OCI-LY7 (cell line): Measurements from ENCODE around the gene SYNJ2. TPM values are rescaled to one million over a fixed set of nuclear protein-coding genes. Genes with fewer than 3 reads are reported as not detected.

Experiments used
- BruUV-seq: library from RNA; stranded (reverse); fragments of 400-500 nt; replicated peaks from 2 replicates; lab custom pipeline; 2021; lab: Mats Ljungman, UMichigan
- CTCF ChIA-PET: fragments of 300-600 bp; sonication (Branson Sonifier 250); formaldehyde crosslinking; loops from one replicate; lab custom pipeline; 2022; ENCODE audit warnings: antibody characterized with exemption; ENCODE audit not compliant: unreplicated experiment; lab: Charles Lee
- POLR2A ChIA-PET: fragments of 300-600 bp; sonication (Branson Sonifier 250); formaldehyde crosslinking; loops from one replicate; lab custom pipeline; 2022; ENCODE audit warnings: antibody characterized with exemption; lab: Charles Lee
- DNase-seq: peaks from one replicate; pipeline ENCODE4 v3.0.0-alpha.2; 2015; ENCODE audit warnings: low spot score
- H2AFZ ChIP-seq: fragments of 200-600 bp; sonication (generic), shearing (Covaris generic); 2 replicates; pipeline ENCODE4 v1.6.1; 2014; ENCODE audit warnings: mild to moderate bottlenecking, antibody characterized with exemption, low read length, moderate library complexity
- H3K27ac ChIP-seq: fragments of 200-600 bp; sonication (generic); 2 replicates; pipeline ENCODE4 v1.5.1; 2014; ENCODE audit warnings: mixed run types, low read depth, mild to moderate bottlenecking, moderate library complexity, low read length, inconsistent platforms; ENCODE audit not compliant: poor library complexity, severe bottlenecking
- H3K36me3 ChIP-seq: fragments of 200-600 bp; sonication (generic); 2 replicates; pipeline ENCODE4 v1.6.1; 2014; ENCODE audit warnings: mild to moderate bottlenecking, antibody characterized with exemption, low read length, moderate library complexity, mixed read lengths; ENCODE audit not compliant: insufficient read depth
- H3K4me1 ChIP-seq: fragments of 200-600 bp; sonication (generic); 2 replicates; pipeline ENCODE4 v1.5.1; 2014; ENCODE audit warnings: mild to moderate bottlenecking, low read length; ENCODE audit not compliant: insufficient read depth, poor library complexity, severe bottlenecking
- H3K4me2 ChIP-seq: fragments of 200-600 bp; sonication (generic); 2 replicates; pipeline ENCODE4 v1.6.1; 2014; ENCODE audit warnings: mild to moderate bottlenecking, low read length
- H3K4me3 ChIP-seq: fragments of 200-600 bp; sonication (generic); 2 replicates; pipeline ENCODE4 v1.5.1; 2014; ENCODE audit warnings: mild to moderate bottlenecking, low read depth, low read length; ENCODE audit not compliant: poor library complexity, severe bottlenecking
- H3K79me2 ChIP-seq: fragments of 200-600 bp; sonication (generic); 2 replicates; pipeline ENCODE4 v1.6.1; 2016; ENCODE audit warnings: low read depth, mild to moderate bottlenecking, low read length, moderate library complexity, mixed read lengths; ENCODE audit not compliant: insufficient read depth
- H3K9me2 ChIP-seq: fragments of 200-600 bp; sonication (generic); 2 replicates; pipeline ENCODE4 v1.6.1; 2016; ENCODE audit warnings: mild to moderate bottlenecking, low read length, mixed read lengths; ENCODE audit not compliant: insufficient read depth
- H3K9me3 ChIP-seq: fragments of 200-600 bp; sonication (generic); 2 replicates; pipeline ENCODE4 v1.6.1; 2014; ENCODE audit warnings: mild to moderate bottlenecking, mixed run types, low read length, mixed read lengths
- H4K20me1 ChIP-seq: fragments of 200-600 bp; sonication (generic); 2 replicates; pipeline ENCODE4 v1.6.1; 2014; ENCODE audit warnings: mild to moderate bottlenecking, antibody characterized with exemption, low read length, moderate library complexity, mixed read lengths; ENCODE audit not compliant: insufficient read depth
- CTCF ChIP-seq: fragments of 200-600 bp; sonication (generic); conservative IDR thresholded peaks from 2 replicates; pipeline ENCODE4 v1.5.1; 2014; ENCODE audit warnings: mild to moderate bottlenecking, antibody characterized with exemption, low read length, moderate library complexity, mixed read lengths
- EZH2phosphoT487 ChIP-seq: fragments of 200-600 bp; sonication (generic); IDR thresholded peaks from 2 replicates; pipeline ENCODE4 v1.6.1; 2018; ENCODE audit warnings: low read depth, borderline replicate concordance, mild to moderate bottlenecking, mixed run types, antibody characterized with exemption, low read length, moderate library complexity, mixed read lengths
- intact Hi-C: fragments of 100-400 bp; cut with micrococcal nuclease; formaldehyde crosslinking; loops from one replicate; pipeline ENCODE4 v1.10.0; 2022; ENCODE audit not compliant: unreplicated experiment
- total RNA-seq, 2 experiments: library from RNA; depleted of rRNA in 1 of 2; stranded (reverse); fragments of >200 nt in 1 of 2; shearing (Covaris generic) in 1 of 2; gene quantifications; 2 replicates each; pipeline ENCODE4 v1.2.3, GENCODE V29; 2014 to 2022

SYNJ2 gene
- total RNA-seq, 2 experiments from 2014 or later = 0.21 TPM; not detected in 1

DNA sequence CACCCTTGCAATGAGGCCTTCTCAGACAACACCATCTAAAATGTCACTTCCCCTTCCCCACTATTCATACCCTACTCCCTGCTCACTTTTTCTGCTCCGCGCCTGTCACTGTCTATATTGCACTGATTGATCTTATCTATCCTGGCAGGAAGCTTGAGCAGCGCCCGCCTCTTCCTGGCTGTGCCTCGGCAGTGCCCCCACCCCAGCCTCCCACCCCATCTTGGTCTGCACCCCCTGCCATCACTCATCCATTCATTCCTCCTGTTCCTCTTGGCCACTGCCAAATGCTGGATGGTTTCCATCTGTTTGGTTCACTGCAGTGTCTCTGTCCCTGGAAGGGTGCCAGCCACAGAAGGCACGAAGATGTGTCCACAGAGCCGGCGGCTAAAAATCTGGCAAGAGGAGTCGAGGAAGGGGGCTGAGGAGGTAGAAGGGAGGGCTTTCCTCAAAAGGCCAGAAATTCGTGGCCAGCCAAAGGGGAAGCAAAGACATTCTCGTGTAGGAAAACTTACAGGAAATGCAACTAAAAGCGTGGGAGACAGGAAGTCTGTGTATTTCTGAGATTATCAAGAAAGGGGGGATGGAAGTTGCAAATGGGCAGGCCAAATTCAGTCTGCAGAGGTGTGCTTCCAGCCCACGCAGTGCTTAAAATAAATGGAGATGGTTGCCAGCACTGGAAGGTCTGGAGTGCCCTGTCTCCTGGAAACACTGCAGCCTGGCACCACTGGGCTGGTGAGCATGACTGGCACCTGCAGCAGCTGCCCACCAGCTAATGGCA is 27.6 kb downstream of the SYNJ2 start:
- no peak overlapping the region for H3K27ac ChIP-seq
- H3K4me3 ChIP-seq = no peak overlapping the region
- TF ChIP-seq CTCF (no peak), EZH2phosphoT487 (no peak)
- H3K36me3 ChIP-seq = no peaks in the 10 kb centered on the region
- no peaks in the 10 kb centered on the region for H4K20me1 ChIP-seq
- no peak overlapping the region for H2AFZ ChIP-seq
- no peaks in the 10 kb centered on the region for H3K79me2 ChIP-seq
- H3K9me3 ChIP-seq = no peaks in the 10 kb centered on the region
- no peak overlapping the region for H3K4me2 ChIP-seq
- BruUV-seq = no TSS peak
- DNase-seq = no peak
- ChIA-PET CTCF (no interaction called here), POLR2A (no interaction called here)
- intact Hi-C loops = no loop called here
- H3K4me1 ChIP-seq = no peaks in the 10 kb centered on the region
- H3K9me2 ChIP-seq = no peaks in the 10 kb centered on the region

- intact Hi-C loops = no loop called here
- Histone ChIP-seq H3K9me2 (no peaks in the 10 kb centered on the region), H2AFZ (no peak overlapping the region), H3K9me3 (no peaks in the 10 kb centered on the region), H4K20me1 (no peaks in the 10 kb centered on the region), H3K36me3 (no peaks in the 10 kb centered on the region), H3K27ac (no peak overlapping the region), H3K79me2 (no peaks in the 10 kb centered on the region), H3K4me3 (no peak overlapping the region), H3K4me1 (no peaks in the 10 kb centered on the region), H3K4me2 (no peak overlapping the region)
- TF ChIP-seq EZH2phosphoT487 (no peak), CTCF (no peak)
- ChIA-PET POLR2A (no interaction called here), CTCF (no interaction called here)
- BruUV-seq = no TSS peak
- DNase-seq = no peak
These were observed 28.4 kb downstream of the SYNJ2 start for GRCh38 chr6:158009935-158010585.
